HG03025 (cell line): ENCODE data around the gene SH3BP2.

ENCODE experiments used
- ATAC-seq: cut with Tn5 transposase; IDR thresholded peaks from one replicate; pipeline ENCODE4 v1.9.1; 2021; ENCODE audit warnings: mild to moderate bottlenecking, moderate library complexity; ENCODE audit not compliant: unreplicated experiment, low FRiP score

The SH3BP2 gene

DNA sequence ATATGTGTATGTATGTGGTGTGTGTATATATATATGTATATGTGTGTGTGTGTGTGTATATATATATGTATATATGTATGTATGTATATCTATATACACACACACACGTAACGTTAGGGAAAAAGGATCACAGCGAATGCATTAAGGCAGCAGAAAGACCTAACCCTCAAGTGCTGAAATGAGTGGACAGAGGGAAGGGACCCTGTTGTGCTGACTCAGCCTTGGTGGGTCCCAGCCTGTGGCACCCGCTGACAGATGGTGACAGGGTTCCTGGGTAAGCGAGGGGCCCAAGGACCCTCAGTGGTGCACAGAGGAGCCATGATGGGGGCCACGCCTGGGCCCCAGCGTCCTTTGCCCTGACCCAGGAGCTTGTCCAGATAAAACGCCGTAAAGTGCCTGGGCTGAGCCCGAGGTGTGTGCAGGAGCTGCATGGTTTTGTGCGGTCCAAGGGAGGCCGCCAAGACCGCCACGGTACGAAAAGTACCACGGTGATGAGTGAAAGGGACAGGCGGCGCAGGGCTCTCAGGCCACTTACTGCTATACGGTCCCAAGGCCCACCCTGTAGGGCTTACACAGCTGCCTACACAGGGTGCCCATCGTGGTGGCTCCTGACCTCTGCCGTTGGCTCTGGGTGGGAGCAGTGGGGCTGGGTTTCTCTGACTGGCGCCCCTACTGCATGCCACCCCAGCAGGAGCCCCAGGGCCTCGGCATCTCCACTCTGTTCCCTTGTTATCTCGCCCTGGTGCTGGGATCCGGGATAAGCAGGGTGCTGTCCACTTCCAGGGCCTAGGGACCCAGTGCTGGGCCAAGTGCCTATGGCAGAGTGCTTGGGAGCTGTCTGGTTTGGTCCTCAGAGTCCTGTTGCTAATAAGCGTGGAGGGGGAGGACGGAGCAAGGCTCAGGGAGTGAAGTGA is 10.0 kb downstream of the SH3BP2 start:
- ATAC-seq: no peak

- ATAC-seq: no peak
Measured at GRCh38 chr4:2803624-2804448, 11.0 kb downstream of the SH3BP2 start.

DNA sequence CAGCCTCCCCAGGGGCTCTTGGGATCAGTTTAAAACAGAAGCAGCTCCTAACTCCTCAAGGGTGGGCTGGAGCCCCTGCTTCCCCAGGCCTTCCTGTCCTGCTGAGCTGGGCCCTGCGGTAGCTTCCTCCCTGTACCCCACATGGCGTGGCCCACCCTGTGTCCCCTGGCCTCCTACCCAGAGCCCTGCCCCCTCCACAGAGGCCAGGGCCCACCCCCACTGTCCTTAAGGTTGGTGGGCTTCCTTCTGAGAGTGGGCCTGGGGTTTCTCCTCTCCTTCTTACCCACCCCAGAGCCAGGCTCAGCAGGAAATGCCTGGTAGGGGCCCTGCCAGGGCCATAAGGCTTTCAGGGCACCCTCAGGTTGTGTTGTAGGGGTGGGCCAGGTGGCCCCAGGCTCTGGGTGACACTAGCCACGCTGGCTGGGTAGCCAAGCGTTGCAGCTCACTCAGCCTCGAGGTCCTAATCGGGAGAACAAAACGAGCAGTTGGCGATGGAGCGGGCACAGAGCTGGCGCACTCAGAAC is 11.6 kb downstream of the SH3BP2 start:
- no peak for ATAC-seq

- ATAC-seq: no peak
Measured at GRCh38 chr4:2804973-2805501, 12.2 kb downstream of the SH3BP2 start.

DNA sequence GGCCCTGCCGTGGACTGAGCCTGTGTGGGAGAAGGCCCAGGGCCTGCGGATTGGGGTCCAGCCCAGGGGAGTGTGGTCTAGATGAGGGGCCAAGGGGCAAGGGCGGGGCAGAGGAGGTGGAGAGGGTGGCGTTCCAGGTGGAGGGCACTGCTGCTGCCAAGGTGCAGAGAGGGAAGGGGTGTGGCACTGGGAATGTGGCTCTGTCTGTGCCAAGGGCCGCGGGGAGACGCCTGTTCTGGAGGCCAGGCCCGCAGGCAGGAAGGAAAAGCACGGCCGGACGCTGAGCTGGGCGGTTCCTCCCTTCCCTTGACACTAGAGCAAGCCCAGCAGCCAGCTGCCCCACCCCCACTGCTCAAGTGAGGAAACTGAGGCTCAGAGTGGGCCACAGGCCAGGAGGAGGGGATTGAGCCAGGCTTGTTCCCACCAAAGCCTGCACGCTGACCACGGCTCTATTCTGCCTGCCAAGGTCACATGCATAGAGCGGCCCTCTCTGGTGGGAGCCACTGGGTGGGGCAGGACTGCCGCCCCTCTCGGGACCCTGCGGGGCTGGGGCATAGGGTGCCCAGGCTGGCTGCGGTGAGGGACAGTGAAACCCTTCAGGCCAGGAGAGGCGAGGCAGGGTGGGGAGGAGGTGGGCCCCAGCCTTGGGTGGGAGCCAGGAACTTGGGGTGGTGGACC is 13.0 kb downstream of the SH3BP2 start:
- ATAC-seq: no peak

DNA sequence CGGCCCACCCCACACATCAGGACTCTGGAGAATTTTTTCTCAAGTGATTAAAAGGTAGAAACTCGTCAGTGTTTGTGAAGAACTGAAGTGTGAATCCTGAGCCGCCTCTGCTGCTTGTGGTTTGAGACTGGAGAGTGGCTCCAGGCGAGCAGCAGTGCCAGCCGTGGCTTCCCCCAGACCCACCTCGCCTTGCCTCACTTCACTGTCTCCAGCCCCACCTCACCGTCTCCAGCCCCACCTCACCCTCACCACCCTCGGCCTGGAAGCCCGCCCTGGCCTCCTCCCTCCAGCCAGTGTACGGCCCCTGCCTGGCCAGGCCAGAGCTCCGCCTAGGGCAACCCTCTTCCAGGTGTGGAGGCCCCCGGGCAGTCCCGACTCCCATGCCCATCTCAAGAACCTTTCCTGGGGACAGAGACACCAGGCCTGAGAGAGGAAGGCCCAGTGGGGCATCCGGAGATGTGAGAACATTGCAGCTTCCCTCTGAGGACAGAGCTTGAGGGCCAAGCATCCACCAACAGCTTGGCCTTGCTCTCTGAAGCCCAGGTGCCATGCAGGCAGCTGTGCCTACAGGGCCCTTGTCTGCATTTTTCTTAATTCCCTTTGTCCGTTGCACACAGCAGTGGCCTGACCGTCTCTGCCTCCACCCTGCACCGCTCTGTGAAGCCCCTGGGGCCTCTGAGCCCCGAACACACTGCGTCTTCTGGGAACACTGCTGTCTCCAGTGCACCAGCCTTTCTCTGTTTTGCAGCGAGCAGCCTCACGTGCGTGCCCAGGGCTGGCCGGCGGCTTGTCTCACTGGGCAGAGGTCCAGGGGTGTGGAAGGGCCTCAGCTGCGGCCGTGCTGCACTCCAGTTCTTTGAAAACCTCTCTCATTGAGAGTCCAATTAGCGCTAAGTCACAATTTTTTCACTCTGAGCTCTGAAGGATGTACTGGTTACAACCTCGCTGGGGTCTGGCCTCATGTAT is 13.8 kb downstream of the SH3BP2 start:
- ATAC-seq: no peak

- no peak for ATAC-seq
Measured at GRCh38 chr4:2807571-2807970, 14.7 kb downstream of the SH3BP2 start.

- ATAC-seq: no peak
Measured at GRCh38 chr4:2808001-2808400, 15.1 kb downstream of the SH3BP2 start.

DNA sequence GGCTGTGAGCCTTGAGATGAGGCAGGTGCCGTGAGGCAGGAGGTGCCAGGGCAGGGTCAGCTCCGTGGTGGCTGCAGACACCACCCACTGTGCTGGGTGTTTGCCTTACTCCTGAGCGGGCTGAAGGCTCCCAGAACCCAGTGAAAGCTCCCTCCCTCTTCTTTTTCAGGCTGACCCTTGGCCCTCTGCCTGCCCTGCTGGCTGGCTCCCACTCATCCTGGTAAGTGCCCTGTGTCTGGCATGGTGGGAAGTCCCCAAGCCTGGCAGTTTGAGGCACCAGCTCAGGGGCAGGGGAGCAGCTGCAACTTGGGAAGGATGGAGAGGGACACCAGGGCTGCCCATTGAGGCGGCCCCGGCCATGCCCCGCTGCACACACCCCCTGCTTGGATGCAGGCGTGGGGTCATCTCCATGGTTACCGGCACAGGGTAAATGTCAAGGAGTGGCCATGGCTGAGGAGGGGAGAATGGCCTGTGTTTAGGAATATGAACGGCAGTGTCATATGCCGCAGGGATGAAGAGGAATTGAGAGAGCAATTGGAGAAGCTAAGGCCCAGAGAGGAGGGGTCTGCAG is 16.8 kb downstream of the SH3BP2 start:
- ATAC-seq: no peak

DNA sequence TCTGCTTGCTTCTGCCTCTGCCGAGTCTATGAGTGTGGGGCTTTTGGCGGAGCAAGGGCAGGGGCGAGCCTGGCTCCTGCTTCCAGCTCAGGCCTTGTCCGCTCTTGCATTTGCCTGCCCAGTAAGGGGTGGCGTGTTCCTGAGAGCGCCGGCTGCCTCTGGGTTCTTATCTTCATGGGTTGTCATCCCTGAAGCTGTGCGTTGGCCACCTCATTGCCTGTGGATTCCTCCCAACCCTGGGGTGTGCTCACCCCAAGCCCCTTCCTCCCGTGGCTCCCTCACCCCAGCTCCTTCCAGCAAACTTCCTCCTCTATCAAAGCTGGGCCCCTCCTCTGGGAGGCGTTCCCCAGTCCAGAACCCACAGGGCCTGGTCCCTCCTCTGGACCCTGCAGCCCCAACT is 17.5 kb downstream of the SH3BP2 start:
- ATAC-seq: no peak

DNA sequence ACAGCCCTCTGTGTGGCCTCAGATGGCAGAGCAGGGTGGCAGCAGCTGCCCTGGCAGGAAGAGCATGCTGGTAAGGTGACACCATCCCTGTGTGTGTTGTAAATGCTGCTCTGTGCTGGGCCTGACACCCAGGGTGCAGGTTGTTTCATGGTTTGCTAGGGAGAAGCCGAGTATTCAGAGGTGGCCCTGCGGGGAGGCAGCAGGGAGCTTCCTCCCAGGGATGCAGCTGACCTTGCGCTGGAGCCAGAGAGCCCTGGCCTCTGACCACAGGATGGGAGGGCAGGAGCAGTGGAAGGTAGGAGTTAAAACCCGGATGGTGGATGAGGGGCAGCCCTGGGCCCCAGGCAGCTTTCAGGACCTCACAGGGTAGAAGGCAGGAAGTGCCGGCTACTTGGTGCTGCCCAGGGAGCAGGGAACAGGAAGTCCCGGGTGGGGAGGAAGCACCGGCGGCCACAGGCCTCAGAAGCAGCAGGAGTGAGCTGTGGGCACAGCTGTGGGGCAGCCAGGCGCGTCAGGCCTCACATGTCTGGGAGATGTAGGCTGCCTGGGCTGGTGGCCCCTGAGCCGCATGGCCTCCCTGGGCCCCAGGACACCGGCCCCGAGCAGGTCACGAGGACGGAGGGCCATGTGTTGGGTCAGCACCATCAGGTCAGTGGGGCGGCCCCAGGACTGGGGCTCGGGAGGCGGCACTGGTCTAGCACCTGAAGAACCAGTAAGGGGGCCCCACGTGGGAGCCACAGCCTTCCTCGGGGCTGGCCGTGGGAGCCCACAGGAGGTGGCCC is 19.1 kb downstream of the SH3BP2 start:
- no peak for ATAC-seq

DNA sequence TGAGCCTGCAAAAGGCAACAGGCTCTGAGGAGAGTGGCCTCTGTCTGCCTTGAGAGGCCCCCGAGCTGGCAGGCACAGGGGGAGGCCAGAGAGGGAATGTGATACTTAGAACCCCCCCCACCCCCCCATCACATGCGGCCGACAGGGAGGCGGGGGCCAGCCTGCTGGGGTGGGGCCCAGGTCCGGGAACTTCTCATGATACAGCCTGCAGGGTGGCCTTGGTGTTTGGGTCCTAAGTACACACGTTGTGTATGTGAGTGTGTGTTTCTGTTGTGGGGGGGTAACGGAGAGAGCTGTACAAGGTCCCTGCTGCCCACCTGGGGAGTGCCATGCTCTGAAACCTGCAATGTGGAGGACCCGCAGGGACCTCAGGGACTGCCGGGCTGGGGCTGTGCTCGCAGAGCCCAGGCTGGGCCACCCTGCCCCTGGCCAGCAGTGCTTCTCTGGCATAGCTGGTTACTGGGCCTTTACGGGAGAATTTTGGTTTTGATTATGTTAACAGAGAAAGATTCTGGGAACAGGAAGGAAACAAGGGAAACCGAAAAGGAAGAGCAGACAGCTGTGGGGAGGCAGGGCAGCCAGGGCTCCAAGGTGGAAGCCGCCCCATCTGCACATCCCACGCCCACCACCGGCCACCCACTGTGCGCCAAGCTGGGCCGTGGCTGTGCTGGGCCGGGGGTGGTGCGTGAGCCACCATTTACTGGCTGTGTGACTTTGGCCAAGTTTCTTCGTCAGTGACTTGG is 19.9 kb downstream of the SH3BP2 start:
- no peak for ATAC-seq

DNA sequence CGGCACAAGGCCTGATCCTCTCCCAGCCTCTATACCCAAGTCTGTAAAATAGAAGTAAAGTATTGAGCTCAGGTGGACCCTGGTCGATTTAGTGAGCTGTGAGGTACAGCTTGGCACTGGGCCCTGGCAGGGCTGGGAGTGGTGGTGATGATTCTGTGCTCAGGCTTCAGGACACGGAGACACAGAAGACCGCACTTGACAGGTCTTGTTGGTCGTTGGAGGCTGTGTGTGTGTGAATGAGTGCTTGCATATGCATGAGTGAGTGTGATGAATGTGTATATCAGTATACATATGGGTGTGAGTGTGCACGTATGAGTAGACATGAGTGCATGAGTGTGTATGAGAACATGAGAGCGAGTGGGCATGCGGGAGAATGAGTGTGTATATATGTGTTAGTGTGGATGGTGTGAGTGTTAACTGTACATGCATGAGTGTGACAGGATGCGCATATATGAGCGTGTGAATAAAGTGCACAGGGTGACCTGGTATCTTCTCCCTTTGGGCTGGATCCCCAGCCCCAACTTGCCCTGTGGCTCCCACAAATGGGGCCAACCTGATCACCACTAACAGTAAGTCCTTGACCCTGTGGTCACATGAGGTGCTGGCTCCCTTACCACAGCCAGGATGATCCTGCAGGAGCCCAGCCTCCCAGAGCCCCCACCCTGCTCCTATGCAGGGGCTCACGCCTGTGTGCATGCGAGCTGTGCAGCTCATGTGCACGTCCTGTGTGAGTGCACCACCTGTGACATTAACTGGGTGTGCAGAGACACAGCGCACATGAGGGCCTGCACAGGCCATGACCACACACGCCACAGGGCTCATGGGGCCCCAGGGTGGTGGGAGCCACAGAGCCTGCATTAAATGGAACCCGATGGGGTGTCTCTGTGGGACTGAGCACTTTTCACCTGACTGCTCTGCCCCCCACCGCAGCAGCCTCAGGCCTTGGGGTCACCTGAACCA is 20.8 kb downstream of the SH3BP2 start:
- no peak for ATAC-seq

GRCh38 chr4:2814627-2815270 is 21.9 kb downstream of the SH3BP2 start:
- ATAC-seq: no peak

- ATAC-seq: no peak
Measured at GRCh38 chr4:2816401-2816954, 23.6 kb downstream of the SH3BP2 start.

DNA sequence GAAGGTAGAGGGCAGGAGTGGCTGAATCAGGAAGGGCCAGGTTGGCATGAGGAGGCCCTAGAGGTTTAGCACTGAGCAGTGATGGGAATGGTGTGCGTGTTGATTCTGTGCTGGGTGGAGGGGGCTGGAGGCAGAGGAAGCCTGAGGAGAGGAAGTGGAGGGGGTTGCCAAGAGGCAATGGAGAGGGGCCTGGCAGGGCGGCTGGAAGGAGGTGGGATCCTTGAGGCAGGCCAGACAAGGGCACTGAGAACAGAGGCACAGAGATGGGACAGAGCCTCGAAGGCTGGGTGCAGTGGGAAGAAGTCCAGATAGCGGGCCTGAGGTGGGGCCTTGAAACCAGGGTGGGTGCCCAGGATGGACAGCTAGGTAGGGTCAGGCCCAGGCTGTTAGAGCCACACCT is 24.3 kb downstream of the SH3BP2 start:
- ATAC-seq: no peak
